Duodenal mucosa (tissue), 2 donors: ENCODE results near the gene UVRAG.

Source experiments
- H3K27ac ChIP-seq: one replicate; pipeline ENCODE4 v1.7.0; 2013; ENCODE audit warnings: low read depth, low read length
- H3K27me3 ChIP-seq, 2 donors: one replicate each; pipeline ENCODE4 v1.7.0; 2013; ENCODE audit warnings: low read length in 2 of 2, control low read depth in 1 of 2; ENCODE audit not compliant: insufficient read depth in 2 of 2, control insufficient read depth in 1 of 2
- H3K36me3 ChIP-seq, 2 donors: one replicate each; pipeline ENCODE4 v1.7.0; 2013; ENCODE audit warnings: low read length in 2 of 2, control low read depth in 1 of 2; ENCODE audit not compliant: insufficient read depth in 2 of 2, control insufficient read depth in 1 of 2
- H3K4me1 ChIP-seq, 2 donors: one replicate each; pipeline ENCODE4 v1.7.0; 2013; ENCODE audit warnings: low read length in 2 of 2, control low read depth in 1 of 2; ENCODE audit not compliant: insufficient read depth in 2 of 2, control insufficient read depth in 1 of 2
- H3K4me3 ChIP-seq, 2 donors: one replicate each; pipeline ENCODE4 v1.7.0; 2013; ENCODE audit warnings: low read length in 2 of 2, low read depth in 1 of 2
- H3K9ac ChIP-seq, 2 donors: one replicate each; pipeline ENCODE4 v1.7.0; 2013; ENCODE audit warnings: low read length in 2 of 2, low read depth in 1 of 2
- H3K9me3 ChIP-seq, 2 donors: one replicate each; pipeline ENCODE4 v1.7.0; 2013; ENCODE audit warnings: low read length in 2 of 2, control low read depth in 1 of 2; ENCODE audit not compliant: control insufficient read depth in 1 of 2

Gene UVRAG

DNA sequence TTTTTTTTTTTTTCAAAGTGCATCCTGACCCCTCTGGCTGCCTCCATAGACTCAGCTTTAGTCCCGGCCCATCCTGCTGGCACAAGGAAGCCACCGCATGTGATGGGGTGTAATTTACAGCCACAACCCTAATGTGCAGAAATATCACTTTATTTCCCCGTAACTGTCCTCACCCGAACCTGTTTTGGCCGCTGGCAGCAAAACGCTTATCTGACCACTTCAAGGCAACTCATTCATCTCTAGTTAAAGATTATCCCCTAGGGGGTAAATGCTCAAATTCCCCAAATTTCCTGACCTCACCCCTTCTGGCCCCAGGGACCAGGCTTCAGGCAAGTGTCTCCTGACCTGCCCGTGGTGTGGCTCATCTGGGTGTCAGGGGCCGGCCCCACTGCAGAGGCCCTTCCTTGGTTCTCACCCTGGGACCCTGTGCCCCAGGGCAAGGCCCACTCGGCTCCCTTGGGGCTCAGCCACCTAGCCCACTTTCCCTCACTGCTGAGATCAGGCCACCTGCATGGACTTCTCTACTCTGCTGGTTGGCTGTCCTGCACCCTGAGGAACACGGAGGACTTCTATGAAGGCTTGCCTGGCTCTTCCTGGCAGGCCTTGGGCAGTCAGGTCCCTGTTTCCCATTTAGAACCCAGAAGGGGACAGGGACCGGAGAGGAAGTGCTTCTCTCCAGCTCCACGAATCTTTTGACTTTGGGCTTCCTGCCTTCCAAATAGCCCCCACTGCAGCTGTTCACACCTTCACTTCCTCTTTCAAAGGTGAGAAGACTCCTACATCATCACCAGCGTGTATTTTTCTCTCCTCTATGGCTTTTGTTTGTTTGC is 337.9 kb downstream of the UVRAG start:
- peak overlapping the region; percentile 63 to 76 for H3K9ac ChIP-seq
- no peaks in the 10 kb centered on the region for H3K36me3 ChIP-seq
- no peak overlapping the region for H3K27ac ChIP-seq
- H3K4me1 ChIP-seq, result peaks cover 29 to 33% of the 10 kb centered on the region in 2 donors
- H3K27me3 ChIP-seq, result no peaks in the 10 kb centered on the region
- H3K4me3 ChIP-seq, result peak overlapping the region; percentile 44 to 72
- H3K9me3 ChIP-seq, result no peaks in the 10 kb centered on the region

DNA sequence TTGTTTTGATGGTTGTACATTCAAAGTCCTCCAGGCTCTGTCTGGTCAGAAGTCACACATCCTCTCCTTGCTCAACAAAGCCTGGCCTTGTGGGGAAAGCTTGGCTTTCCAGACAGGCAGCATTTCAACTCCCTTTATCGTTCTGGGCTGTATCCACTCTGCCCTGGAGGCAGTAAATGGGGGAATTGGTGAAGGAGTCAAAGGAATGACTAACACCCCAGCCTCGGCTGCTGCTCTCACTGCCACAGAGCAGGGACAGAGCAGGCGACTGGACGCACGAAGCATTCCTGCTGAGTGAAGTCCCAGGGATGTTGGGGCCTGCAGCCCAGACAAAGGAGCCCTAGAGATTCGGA is 338.5 kb downstream of the UVRAG start:
- H3K4me3 ChIP-seq, result no peak overlapping the region
- H3K9ac ChIP-seq, result no peak overlapping the region

DNA sequence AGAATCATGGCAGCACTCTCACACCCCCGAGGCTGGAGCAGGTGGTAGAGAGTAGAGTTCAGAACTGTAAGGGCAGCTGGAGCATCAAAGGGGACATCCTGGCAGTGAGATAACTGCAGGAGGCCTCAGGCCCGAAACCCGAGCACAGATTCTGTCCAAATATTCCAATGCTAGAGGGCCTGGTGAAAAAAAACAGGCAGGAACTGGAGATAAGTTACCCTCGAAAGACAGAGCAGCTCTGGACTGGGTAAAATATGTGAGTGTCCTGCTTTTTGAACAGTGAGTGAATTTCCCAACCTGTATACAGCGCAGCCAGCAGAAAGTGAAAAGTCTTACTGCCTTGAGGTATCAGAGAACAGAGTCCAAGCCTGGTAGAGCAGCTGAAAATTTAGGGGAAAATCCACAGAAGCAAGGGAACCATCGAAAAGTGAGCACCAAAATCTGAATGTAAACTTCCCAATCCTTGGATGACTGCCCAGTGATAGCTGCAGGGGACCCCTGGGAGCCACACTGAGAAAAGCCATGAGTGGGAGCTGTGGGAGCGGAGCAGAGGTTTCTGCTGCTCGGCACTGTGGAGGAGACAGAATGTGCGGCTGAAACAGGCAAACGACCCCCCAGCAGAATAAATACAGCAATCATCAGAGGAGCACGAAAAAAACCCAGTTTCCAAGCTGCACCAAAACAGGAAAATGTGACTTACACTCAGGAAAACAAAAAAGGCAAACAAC is 340.7 kb downstream of the UVRAG start:
- H3K4me3 ChIP-seq, result no peak overlapping the region
- H3K4me1 ChIP-seq, result peaks cover 19% of the 10 kb centered on the region in 2 donors

More for the DNA sequence above, 338.5 kb downstream of the UVRAG start:
- Histone ChIP-seq H3K36me3 (no peaks in the 10 kb centered on the region), H3K9me3 (no peaks in the 10 kb centered on the region), H3K4me1 (peaks cover 23 to 28% of the 10 kb centered on the region in 2 donors), H3K27ac (no peak overlapping the region), H3K27me3 (no peaks in the 10 kb centered on the region)

DNA sequence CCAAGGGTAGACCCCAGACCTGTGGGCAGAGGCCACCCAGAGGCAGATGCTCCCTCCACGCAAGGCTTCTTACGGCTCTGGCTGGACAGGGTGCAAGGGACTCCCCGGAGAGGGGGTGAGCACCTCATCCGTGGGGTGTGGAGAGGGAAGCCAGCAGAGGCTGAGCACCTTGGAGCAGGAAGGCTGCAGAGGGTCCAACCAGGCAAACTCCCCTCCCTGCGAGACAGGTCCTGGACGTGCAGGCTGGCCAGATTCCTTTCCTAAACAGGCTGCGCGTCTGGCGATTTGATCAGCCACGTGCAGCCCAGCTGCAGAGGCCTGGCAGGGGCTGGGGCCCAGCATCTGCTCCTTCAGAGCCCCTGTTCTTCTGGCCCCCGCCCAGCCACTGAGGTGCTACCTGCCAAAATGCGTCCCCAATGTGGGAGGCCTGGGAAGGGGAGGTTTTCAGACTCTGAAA is 342.0 kb downstream of the UVRAG start:
- H3K9me3 ChIP-seq, result no peaks in the 10 kb centered on the region
- no peak overlapping the region for H3K4me3 ChIP-seq
- H3K9ac ChIP-seq, result no peak overlapping the region
- H3K27me3 ChIP-seq, result no peaks in the 10 kb centered on the region
- no peaks in the 10 kb centered on the region for H3K36me3 ChIP-seq
- H3K4me1 ChIP-seq, result peaks cover 11 to 12% of the 10 kb centered on the region in 2 donors
- H3K27ac ChIP-seq, result no peak overlapping the region

More for the DNA sequence above, 340.7 kb downstream of the UVRAG start:
- no peaks in the 10 kb centered on the region for H3K36me3 ChIP-seq
- no peaks in the 10 kb centered on the region for H3K9me3 ChIP-seq
- no peak overlapping the region for H3K27ac ChIP-seq
- H3K9ac ChIP-seq, result no peak overlapping the region
- H3K27me3 ChIP-seq, result no peaks in the 10 kb centered on the region

DNA sequence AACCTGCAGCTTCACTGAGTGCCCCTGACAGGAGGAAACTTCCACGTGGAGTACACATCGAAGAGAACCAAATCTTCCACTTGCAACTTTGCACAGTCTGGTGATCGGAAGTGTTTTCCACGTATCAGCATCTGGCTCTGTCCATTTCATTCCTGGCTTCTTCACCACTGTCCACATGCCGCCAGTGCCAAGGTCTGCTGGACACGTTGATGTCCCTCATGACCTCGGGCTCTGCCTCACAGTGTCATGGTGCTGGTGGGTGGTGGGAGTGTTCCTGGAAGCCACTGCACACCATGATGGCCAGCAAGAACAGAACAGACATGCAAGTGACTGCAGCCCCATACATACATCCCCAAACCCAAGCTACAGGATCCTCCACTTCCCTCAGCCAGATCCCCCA is 342.9 kb downstream of the UVRAG start:
- peaks cover 4% of the 10 kb centered on the region in 2 donors for H3K4me1 ChIP-seq
- H3K27me3 ChIP-seq, result no peaks in the 10 kb centered on the region

DNA sequence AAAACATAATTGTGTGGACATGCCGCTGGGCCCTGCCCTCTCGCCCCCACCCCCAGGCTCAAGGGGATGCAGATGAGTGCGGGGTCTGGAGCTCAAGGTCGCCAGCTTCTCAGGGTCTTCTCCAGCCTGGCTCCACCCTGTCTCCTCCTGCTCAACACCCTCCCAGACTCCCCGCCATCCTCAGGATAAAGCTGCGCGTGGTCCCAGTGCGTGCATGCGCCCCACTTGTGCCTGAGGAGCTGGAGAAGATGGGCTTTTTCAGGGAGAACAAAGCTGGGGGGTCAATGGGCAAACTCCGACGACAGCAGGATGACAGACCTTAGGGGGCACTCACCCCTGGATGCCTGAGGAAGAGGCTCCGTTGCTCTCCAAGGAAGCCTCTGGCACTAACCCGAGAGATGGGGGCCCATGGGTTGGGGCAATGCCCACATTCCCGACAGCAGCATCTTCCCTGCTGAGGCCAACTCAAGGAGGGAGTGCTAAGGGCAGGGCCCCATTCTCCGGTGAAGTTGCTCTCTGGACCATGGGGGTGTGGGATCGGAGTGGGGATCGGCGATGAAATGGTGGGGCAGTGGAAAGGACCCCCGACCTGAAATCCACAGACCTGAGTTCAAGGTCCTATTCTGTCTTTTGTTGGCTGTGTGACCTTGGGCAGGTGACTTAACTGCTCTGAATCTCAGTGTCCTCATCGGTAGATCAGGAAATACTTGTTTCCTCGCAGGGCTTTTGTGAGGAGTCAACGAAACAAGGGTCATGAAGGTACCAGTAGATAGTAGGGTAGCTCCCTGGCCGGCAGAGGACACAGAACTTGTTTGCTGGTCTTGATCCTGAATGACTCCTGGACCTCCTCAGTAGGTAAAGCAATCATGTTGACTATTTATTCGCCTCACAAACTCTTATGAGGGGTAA is 343.6 kb downstream of the UVRAG start:
- no peak overlapping the region for H3K9ac ChIP-seq
- H3K36me3 ChIP-seq, result no peaks in the 10 kb centered on the region
- H3K27me3 ChIP-seq, result no peaks in the 10 kb centered on the region
- no peak overlapping the region for H3K27ac ChIP-seq
- H3K4me1 ChIP-seq, result no peaks in the 10 kb centered on the region
- H3K9me3 ChIP-seq, result no peaks in the 10 kb centered on the region
- H3K4me3 ChIP-seq, result no peak overlapping the region

More for the DNA sequence above, 342.9 kb downstream of the UVRAG start:
- Histone ChIP-seq H3K36me3 (no peaks in the 10 kb centered on the region), H3K27ac (no peak overlapping the region), H3K4me3 (no peak overlapping the region), H3K9ac (no peak overlapping the region), H3K9me3 (no peaks in the 10 kb centered on the region)

DNA sequence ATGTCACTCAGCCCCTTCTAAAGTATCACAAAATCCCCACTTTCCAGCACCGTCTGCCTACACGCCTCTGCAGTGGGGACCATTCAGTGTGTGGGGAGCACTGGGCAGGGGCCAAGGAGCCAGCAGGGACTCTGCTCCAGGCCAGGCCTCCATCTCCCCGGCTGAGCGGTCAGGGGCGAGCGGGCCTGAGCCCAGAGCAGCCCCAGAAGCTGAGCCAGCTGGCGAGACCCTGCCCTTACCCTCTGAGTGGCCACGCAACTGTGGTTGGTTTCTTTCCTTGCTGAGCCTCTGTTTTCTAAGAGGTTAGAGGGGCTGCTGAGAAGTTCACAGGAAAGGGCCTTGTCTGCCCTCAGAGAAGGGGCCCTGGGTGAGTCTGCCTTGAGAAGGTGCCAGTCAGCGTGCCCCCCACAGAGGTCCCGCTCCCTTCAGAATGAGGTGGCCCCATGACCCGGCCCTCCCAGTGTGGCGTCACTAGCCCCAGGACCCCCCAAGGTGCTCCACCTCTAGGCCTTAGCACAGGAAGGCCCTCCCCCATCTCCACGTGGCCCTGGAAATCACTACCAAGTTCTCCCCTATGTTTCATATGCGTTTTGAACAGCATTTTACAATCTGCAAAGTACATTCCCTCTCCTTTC is 344.4 kb downstream of the UVRAG start:
- Histone ChIP-seq H3K27me3 (no peaks in the 10 kb centered on the region), H3K4me1 (no peaks in the 10 kb centered on the region)

DNA sequence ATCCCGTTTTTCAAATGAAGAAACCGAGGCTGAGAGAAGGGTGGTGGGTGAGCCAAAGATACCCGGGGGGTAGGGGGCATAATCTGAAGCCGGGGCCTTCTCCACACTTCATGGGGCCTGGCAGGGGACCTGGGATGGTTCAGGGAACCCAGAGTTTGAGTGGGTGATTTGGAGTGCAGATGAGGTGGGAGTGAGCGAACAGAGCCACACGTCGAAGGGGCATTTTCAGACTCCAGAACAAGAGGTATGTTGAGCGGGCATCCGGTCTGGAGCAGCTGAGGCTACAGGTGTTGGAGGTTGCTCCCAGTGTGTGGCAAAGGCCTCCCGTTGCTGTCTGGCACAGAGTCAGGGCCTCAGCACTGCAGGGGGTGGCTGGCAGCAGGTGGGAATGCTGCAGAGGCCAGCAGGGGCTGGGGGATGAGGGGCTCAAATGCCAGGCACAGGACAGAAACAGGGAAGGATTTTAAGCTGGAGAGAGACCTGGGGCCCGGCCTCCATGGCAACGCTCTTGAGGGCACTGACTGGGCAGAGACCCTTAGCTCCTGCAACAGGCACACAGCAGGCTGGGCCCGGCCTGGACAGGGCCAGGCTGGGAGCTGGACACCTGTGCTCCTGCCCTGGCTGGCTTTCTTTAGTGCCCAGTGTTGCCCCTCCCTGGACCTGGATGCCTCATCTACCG is 345.1 kb downstream of the UVRAG start:
- Histone ChIP-seq H3K9me3 (no peaks in the 10 kb centered on the region), H3K36me3 (no peaks in the 10 kb centered on the region), H3K4me1 (no peaks in the 10 kb centered on the region), H3K9ac (no peak overlapping the region), H3K27ac (no peak overlapping the region), H3K27me3 (no peaks in the 10 kb centered on the region), H3K4me3 (no peak overlapping the region)

More for the DNA sequence above, 344.4 kb downstream of the UVRAG start:
- Histone ChIP-seq H3K36me3 (no peaks in the 10 kb centered on the region), H3K9me3 (no peaks in the 10 kb centered on the region), H3K27ac (no peak overlapping the region), H3K4me3 (no peak overlapping the region), H3K9ac (no peak overlapping the region)

DNA sequence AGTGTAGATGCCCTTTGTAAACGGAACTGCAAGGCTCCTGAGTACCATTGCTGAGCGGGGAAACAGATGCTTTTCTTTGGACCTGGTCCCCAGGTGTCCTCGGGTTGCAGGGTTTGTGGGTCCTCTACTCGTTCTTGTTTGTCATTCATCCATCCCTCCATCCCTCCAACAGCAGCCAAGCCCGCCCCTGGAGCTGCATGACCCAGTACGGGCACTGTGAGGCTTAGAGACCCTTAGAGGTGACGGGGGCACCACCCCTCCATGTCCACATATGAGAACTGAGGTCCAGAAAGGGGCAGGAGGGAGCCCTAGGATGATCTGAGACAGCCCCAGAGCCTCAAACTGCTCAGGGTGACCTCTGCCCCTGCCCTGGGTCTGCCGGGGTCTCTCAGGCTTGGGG is 345.8 kb downstream of the UVRAG start:
- Histone ChIP-seq H3K4me3 (no peak overlapping the region), H3K9me3 (no peaks in the 10 kb centered on the region), H3K27ac (no peak overlapping the region), H3K9ac (no peak overlapping the region), H3K27me3 (no peaks in the 10 kb centered on the region), H3K4me1 (no peaks in the 10 kb centered on the region), H3K36me3 (no peaks in the 10 kb centered on the region)
